Amniotic stem cell (primary cell): ENCODE results near the gene SLC22A17.
"Not testable (repeated sequence)": the region's sequence is repeated elsewhere in the genome, so short reads cannot be mapped to it uniquely, and the experiment has no call there.

Experiments used
- DNase-seq: peaks from one replicate; lab custom pipeline; 2025; lab: John Stamatoyannopoulos, UW

SLC22A17 gene

DNA sequence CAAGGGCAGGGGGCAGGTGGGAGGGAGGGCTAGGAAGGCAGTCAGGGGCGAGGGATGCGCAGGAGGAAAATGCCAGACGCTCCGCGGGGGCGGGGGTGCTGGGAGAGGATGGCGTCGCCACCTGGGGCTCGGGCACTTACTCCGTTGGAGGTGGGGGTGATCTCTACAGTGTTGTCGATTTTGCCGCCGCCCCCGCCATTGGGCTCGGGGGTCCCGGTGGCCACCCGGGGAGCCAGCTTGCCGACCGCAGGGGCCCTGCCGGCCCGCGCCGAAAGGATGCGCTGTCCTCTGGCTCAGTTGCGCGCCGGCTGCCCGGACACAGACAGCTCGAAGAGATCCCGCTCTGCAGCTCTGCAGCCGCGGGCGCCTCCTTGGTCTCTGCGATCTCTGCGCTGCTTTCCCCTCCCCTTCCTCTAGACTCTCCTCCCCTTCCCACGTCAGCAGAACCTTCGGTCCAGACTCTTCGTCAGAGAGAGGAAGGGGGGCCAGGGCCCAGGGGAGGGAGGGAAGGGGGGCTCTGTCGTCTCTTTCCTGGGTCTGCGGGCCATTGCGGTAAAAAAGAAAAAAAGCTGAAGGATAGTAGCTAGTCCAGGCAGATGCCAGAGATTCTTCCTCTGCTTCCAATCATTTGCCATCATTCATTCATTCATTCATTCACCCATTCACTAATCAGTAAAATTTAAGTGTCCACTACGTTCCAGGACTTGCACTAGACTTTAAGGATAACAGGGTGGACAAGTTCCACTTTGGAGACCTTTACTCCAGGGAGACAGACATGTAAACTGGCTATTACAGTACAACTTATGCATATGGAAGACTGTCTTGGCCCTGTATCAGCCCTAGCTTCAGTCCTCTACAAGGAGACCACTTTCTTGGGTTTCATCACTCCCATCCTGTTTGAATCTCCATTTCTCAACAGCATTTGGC, at the start of gene SLC22A17:
Gene SLC22A17, minus strand, starts transcription at position 382 of the 927 bp plus-strand sequence.
- DNase-seq = peak; percentile 88

DNA sequence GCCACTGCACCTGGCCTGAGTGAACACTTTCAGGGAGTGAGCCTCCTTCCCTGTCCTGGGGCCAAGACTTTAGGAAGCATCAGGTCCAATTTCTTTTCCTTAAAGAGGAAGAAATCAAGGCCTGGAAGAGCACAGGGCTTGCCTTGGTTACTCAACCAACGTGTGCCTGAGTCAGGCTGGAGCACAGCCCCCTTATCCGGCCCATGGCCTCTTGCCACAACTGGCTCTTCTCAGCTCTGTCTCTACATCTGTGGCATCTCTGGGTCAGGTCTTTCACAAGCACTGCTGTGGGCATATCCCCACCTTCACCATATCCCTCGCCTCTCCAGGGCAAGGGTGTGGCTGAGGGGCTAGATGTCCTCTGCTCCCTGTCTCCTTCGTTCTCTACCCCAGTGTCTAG, 48.6 kb upstream of the SLC22A17 start:
- no peak for DNase-seq

DNA sequence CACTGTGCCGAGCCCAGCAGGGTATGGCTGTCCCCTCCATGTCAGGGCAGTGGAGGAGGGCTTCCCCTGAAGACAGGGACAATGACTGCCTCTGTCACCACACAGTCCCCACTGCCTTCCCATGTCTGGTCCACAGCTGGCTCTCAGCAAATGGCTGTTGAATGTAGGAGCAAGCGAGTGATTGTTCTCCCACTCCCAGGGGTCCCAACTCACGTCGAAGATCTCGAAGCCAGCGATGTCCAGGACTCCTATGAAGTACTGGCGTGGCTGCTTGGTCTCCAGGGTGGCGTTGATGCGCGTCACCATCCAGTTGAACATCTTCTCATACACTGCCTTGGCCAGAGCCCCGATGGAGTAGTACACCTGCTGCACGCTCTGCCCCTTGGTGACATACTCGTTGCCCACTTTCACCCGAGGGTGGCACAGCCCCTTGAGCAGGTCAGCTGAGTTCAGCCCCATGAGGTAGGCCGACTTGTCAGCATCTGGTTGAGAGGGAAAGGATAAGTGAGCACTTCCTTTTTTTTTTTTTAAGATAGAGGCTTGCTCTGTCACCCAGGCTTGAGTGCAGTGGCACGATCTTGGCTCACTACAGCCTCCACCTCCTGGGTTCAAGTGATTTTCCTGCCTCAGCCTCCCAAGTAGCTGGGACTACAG, 47.9 kb upstream of the SLC22A17 start:
- not testable (repeated sequence) for DNase-seq

DNA sequence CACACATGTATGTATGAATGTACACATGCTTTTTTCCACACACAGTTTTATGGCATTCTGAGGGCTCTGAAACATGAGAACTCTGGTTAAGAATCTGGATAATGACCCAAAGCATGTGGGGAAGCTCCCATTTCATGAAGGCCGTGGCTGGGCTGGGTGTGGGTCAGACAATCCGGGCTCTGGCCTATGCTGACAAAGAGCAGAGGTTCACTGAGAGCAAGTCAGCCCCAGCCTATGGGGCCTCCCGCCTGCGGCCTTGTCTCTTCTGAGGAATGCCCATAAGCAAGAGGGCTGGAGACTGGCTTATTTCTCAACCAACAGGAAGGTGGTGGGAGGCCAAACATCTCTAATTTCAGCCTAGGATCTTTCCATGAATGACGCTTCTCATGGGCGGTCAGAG, 46.9 kb upstream of the SLC22A17 start:
- DNase-seq = no peak

DNA sequence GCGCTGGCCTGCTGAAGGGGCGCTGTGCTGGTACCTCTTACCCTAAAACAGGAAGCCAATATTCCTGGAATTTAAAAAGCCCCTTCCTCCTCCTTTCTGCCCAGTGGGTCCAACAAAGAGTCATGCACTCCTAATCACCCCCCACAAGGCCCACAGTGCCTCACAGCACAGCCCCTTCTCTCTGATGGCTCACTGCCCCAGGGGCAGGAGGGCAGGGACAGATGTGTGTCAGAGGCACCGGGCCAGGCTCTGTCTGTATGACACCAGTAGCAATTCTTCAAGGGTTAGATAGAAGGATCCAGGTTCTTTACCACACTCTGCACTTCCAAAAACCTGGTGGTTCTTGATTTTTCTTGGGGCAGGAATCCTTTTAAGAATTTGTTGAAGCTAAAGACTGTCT, 46.4 kb upstream of the SLC22A17 start:
- DNase-seq = no peak

DNA sequence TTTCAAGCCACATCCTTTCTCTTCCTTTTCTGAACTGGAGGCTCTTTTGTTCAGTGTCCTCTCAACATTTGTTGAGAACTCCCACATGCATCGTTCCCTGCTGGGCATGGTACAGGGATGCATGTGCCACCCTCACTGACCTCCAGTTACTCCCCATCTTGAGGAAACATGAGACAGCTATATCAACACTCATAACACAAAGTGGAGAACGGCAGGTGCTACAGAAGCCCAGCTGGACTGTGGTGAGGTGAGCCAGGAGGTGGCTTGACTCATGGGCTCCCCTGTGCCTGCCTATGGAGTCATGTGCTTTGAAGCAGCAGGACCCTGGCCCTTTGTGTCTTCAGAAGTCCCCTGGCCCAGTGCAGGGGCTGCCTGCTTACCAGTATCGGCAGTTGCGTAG, 45.7 kb upstream of the SLC22A17 start:
- DNase-seq = no peak

DNA sequence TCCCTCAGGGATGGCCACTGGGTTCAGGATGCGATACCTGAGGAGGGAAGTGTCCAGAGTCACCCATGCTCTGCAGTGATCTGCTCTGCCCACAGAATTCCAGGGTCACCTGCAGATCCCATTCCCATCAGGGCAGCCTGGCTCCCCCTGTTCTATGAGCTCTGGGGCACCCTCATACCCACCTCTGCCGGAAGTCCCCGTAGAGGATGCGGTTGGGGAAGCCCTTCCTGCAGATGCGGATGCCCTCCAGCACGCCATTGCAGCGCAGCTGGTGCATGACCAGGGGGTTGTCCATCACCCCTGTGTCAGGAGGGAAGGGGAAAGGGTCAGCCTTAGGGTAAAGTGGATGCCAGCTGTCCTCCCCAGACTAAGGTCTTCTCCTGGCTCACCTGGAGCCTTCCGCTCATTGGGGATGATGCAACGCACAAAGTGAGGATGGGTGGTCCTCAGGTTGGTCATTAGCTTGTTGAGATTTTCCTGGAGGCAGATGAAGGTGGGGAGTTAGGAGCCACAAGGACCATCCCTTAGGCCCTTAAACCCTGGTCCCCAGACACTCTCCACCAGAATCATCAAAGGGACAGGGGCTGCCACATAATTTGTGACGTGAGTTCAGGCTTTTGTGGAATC, 44.2 kb upstream of the SLC22A17 start:
- no peak for DNase-seq

DNA sequence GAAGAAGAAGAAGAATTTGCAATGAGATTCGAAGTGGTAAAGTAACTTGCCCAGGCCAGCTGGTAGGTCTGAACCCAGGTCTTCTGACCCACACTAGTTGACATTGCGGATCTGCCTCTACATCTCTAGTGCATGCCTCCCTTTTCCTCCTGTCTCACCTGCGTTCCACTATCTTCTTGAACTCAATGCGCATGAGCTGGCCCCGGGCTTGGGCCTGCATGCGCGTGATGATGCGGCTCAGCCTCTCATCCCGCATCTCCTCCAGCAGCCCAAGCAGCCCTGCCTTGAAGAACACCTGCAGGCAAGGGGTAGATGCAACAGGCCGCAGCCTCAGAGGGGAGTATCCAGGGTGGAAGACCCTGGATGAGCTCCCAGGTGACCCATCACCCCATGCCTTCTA, 43.4 kb upstream of the SLC22A17 start:
- DNase-seq = no peak

DNA sequence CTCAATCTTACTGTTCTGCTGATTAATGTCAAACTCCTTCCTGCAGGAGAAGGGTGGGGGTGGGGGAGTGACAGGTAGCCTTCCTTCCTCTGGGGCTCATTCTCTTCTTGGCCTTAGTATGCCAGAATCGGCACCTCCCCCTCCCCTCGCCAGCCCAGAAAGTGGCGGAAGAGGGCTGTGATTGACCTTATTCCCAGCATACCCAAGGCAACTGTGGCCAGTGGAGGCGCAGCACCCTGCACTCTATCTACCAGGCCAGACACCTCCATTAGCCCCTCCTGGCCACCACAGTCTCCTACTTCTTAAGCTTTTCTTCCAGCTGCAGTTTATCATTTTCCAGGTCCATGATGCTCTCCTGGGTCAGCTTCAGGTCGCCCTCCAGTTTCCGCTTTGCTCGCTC, 39.9 kb upstream of the SLC22A17 start:
- DNase-seq = no peak

DNA sequence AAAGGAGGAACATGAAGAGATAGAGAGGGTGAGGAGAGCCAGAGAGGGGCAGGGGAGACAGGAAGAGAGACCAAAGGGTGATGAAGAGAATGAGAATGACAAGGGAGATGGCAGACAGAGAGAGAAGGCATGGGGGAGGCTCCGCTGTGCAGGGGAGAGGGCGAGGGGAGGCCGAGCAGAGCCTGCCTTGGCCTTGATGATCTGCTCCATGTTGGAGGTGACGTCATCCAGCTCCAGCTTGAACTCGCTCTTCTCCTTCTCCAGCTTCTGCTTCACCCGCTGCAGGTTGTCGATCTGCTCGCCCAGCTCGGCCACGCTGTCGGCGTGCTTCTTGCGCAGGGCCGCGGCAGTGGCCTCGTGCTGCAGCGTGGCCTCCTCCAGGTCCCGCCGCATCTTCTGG, 37.2 kb upstream of the SLC22A17 start:
- DNase-seq = not testable (repeated sequence)

DNA sequence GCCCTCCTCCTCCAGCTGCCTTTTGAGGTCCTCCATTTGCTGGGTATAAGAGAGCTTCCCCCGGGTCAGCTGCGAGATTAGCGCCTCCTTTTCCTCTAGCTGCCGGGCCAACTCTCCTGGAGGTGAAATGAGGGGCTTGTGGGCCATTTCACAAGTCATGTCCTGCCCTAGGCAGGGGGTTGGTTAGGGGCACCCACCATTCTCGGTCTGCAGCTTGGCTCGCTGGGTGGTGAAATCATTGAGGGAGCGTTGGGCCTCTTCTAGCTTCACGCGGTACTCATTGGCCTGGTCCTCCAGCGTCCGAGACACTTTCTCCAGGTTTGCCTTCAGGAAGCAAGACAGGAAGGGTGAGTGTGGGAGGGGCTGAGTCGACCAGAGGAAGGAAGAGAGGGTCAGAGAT, 36.7 kb upstream of the SLC22A17 start:
- no peak for DNase-seq

DNA sequence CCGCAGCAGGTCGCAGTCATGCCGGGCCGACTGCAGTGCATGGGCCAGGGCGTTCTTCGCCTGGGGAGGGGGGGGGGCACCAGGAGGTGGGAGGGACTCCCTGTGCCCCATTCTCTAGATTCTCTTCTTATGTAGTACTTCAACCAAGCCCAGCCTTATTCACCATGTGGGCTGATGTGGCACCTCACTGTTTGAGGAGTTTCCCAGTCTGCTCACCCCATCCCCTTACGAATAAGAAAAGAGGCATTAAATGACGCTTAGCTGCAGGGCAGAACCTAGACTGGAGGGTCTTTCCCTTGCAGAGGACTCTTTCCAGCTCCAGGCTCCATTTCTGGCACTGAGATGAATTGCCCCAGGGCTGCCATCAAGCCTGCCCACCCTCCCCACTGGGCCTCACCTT, 36.3 kb upstream of the SLC22A17 start:
- DNase-seq = no peak

DNA sequence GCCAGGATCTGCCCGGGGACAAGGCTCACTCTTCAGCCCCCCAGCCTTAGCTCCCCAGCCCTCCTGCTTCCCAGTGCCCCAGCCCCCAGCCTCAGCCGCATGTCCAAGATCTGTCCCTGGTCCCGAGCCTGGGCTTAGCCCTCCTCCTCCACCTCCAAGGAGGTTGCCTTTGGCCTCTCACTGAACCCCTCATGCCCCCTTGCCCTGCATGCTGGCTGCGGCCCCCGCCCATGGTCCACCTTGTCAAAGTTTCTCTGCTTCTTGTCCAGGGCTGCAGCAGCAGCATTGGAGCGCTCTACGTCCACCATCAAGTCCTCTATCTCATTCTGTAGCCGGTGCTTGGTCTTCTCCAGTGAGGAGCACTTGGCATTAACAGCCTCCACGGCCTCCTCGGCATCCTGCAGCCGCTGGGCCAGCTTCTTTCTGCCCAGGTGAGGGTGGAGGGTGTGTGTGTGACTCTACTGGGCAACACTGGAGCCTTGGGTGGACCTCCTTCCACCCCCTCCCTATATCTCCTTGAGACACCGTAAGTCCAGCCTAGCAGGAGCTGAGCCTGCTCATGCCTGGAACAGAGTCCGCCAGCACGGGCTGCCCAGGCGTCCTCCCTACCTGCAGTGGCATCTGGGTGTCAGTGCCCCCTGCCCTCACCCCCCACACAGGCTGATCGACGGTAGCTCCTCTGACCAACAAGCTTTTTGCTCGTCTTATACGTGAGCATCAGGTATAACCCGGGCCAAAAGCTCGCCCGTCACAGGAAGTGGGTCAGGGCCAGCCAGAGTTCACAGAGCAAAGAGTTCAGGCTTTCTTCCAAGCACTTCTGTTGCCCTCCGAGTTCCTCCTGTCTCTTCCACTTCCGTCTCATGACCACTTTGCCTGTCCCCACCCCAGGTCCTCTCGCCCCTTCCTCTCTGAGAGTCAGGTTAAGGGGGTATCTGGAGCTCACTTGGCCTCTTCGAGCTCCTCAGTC, 35.5 kb upstream of the SLC22A17 start:
- DNase-seq = no peak

DNA sequence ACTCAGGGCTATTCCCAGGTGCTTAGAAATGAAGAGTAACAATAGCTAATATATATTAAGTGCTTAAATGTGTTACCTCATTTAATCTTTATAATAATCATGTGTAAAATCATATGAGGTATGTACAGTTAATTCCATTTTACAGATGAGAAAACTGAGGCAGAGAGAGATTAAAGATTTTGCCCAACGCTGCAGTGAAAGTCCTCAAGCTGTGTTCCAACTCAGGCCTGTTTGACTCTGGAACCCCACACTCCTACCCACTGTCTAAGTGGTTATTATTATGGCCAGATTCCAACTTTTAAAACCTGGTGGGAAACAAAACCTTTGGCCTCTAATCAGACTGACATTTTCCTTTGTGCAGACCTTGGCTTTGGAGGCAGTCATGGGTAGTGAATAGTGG, 34.3 kb upstream of the SLC22A17 start:
- DNase-seq = no peak

DNA sequence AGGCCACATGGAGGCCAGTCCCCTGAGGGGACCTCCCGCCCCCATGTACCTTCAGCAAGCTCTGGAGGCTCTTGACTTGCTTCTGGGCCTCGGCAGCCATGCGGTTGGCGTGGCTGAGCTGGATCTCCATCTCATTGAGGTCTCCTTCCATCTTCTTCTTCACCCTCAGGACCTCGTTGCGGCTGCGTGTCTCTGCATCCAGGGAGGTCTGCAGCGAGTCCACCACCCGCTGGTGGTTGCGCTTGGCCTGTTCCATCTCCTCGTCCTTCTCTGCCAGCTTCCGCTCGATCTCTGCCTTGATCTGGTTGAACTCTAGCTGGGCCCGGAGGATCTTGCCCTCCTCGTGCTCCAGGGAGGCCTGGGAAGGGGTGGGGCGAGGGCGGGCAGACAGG, 33.6 kb upstream of the SLC22A17 start:
- DNase-seq = not testable (repeated sequence)

DNA sequence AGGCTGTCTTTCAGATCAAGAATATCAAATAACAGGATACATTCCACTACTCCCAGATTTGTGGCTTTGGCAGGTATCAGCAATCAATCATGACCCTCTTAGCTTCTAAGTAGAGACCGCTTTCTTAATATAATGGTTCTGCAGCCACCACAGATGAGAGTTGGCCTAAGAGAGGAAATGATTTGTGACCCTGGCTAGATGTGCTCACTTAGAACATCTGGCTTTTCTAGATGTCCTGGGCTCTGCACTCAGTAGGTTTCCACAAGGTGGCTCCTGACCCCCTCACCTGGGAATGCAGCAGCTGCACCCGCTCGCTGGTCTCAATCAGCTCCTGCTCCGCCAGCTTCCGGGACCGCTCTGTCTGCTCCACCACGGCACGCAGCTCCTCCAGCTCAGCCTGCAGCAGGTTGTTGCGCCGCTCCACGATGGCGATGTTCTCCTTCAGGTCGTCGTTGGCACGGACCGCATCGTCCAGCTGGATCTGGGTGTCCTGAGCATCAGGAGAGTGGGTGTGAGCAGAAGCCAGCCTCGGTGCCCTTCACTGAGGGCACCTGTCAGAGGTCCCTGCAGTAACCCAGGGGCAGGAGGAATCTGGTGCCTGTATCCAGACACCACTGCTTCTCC, 33.1 kb upstream of the SLC22A17 start:
- DNase-seq = no peak

DNA sequence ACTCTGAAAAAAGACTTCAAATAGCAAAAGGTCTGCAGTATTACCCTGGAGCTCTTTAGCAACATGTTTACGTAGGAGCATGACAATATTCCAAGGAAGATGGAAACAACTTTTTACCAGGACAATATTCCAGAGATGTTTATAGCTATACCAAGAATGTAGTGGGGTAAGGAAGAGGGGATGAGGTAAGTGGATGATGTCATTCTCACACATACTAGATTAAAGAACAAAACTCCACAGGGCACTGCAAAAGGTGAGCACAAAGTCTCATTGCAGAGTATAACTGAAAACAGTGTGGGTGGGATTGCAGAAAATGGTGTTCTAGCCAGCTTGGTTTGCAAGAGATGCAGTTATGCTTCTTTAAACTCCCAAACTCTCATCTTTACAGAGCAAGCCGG, 32.6 kb upstream of the SLC22A17 start:
- DNase-seq = no peak

DNA sequence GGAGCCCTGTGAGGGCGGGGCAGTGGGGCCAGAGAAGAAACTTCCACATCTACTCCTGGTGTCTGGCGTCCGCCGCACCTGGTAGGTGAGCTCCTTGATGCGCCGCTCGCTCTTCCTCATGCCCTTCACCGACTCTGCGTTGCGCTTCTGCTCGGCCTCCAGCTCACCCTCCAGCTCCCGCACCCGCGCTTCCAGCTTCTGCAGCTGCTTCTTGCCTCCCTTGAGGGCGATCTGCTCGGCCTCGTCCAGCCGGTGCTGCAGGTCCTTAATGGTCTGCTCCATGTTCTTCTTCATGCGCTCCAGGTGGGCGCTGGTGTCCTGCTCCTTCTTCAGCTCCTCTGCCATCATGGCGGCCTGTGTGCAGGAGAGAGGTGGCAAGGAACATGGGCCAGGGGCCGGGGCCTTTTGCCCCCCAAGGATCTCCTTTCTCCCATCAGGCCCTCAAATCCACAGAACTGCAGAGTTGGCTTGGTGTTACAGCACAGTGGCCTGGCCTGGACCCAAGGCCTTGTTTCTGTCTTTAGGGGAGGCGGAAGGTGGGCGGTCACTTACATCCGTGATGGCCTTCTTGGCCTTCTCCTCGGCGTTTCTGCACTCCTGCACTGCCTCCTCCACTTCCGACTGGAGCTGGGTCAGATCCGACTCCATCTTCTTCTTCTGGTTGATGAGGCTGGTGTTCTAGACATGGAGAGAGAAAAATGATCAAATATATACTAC, 31.8 kb upstream of the SLC22A17 start:
- no peak for DNase-seq

DNA sequence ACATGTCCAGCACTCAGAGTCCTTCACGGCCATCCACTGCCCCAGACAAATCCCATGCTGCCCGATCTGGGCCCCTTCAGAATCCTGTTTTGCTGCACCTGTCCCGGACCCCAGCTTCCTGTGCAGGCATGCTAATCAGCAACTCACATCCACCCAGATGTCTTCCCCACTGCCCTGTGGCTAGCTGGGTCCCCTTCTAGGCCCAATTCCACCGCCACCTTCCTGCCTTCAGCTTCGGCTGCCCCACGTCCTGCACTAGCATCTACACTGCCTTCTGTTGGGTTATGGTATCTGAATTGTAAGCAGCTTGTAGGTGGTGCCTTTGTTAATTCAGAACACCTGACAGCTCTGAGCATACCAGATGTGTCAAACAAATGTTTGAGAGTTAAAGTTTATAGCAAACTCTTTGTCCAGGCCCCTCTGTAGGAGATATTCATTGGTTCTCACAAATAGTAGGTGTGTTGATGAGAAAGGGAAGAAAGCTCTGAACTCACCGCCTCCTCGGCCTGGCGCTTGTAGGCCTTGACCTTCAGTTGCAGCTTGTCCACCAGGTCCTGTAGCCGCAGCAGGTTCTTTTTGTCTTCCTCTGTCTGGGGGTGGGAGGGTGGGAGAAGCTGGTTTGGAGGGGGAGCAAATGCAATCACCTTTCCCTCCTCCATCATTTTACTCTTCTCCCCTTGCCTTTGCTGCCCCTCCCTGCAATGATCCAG, 30.2 kb upstream of the SLC22A17 start:
- DNase-seq = no peak

DNA sequence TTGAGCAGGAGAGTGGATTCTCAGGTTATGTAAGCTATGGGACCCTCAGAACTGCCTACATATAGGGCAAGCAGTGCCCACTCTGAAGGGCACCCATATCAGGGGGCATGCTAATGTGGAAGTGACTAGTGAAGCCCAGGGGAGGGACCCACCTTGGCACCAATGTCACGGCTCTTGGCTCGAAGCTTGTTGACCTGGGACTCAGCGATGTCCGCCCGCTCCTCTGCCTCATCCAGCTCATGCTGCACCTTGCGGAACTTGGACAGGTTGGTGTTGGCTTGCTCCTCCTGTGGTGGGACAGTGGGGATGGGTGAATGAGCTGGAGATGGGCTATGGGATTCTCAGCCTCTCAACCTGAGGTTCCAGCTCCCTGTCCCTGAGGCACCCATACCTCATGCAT, 29.6 kb upstream of the SLC22A17 start:
- no peak for DNase-seq
